Smooth muscle cell of the pulmonary artery (primary cell): Measurements from ENCODE around the gene SLC6A2. TPM values are rescaled to one million over a fixed set of nuclear protein-coding genes. Genes with fewer than 3 reads are reported as not detected.

Experiments
- total RNA-seq: library from RNA; depleted of rRNA; stranded (reverse); fragments of >200 nt; gene quantifications from 2 replicates; pipeline ENCODE4 v1.2.3, GENCODE V29; 2014

SLC6A2 gene
- total RNA-seq = not detected in 2 replicates

DNA sequence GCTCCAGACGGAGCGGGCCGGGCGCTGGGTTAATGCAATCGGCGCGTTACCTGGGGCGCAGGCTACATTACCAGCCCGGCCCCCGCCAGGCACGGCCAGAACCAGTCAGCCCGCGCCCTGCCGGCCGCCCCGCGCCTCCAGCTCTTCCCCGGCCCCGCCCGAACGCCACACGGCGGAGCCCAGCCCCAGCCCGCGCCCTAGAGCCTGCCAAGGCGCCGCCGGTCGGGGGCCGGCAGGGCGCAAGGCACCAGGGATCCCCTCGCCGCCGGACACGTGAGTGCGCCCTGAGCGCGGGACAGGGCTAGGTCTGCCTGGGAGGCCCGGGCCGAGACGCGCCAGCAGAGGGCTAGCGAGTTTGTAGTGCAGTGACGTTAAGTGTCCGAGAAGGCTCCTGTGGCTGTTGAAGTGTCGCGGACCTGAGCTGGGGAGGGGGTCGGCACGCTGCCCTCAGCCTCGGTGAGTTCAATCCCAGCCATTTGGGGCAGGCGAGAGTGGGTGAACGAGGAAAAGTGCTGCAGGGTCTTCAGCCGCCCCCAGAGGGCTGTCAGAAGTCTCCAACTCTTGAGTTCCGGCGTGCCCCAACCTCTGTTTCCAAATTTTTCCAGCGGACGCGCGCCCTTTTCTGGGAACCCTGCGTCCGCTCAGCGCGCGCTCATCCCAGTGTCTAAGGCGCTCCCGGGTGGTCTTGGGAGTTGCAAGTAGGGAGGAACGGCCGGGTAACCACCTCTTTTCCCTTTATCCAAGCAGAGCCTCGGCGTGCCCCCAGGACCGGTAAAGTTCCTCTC lies at the start of gene SLC6A2:
TSS of gene SLC6A2 (plus strand) at position 92 of the 785 bp plus-strand sequence. CDS start 707 bp downstream, outside the sequence.

Other genes starting within 250 kb of the SLC6A2 start
- gene MMP2, start 176.8 kb upstream of the SLC6A2 start, total RNA-seq = 977 and 1,577 TPM in 2 replicates
- gene LPCAT2, start 146.9 kb upstream of the SLC6A2 start, total RNA-seq = 16.2 and 21.5 TPM in 2 replicates
- 0.59 and 0.89 TPM in 2 replicates for gene CAPNS2, start 89.3 kb upstream of the SLC6A2 start, total RNA-seq
- 0.13 and 5.8 TPM in 2 replicates for gene CES1, start 177.1 kb downstream of the SLC6A2 start, total RNA-seq
- gene CES5A, start 219.4 kb downstream of the SLC6A2 start, total RNA-seq = not detected in 2 replicates